Prostate gland (tissue), 2 donors: Measurements from ENCODE around the gene WDFY3. TPM values are rescaled to one million over a fixed set of nuclear protein-coding genes. Genes with fewer than 3 reads are reported as not detected.

Source experiments
- DNase-seq: peaks from one replicate; pipeline ENCODE4 v3.0.0-alpha.2; 2019; ENCODE audit warnings: low spot score
- H3K27ac ChIP-seq, 2 donors: fragments of 200-600 bp; sonication (generic); 2 replicates each; pipeline ENCODE4 v1.5.1; 2017 to 2019
- H3K27me3 ChIP-seq: fragments of 200-600 bp; sonication (generic); replicated peaks from 2 replicates; pipeline ENCODE4 v1.5.1; 2019; ENCODE audit not compliant: insufficient read depth
- H3K36me3 ChIP-seq, 2 donors: fragments of 200-600 bp; sonication (generic); 1 replicate in 1 of 2; 2 replicates in 1 of 2; pipeline versions ENCODE4 v1.5.1 to v1.8.1; 2017 to 2019
- H3K4me1 ChIP-seq: fragments of 200-600 bp; sonication (generic); replicated peaks from 2 replicates; pipeline ENCODE4 v1.5.1; 2019
- H3K4me3 ChIP-seq, 2 donors: fragments of 200-600 bp; sonication (generic); 2 replicates each; pipeline ENCODE4 v1.5.1; 2017 to 2019
- H3K9me3 ChIP-seq: fragments of 200-600 bp; sonication (generic); 2 replicates; pipeline ENCODE4 v1.5.1; 2017
- POLR2A ChIP-seq: fragments of 450-650 bp; IDR thresholded peaks from one replicate; pipeline ENCODE4 v1.6.1; 2016; ENCODE audit warnings: antibody characterized with exemption, mild to moderate bottlenecking
- POLR2AphosphoS5 ChIP-seq: sonication (generic); formaldehyde crosslinking; IDR thresholded peaks from one replicate; pipeline ENCODE4 v1.6.1; 2017; ENCODE audit warnings: antibody characterized with exemption
- WGBS: methylation state at CpG from one replicate; pipeline ENCODE4 v1.1.5; 2018; 5-methylcytosine and 5-hydroxymethylcytosine counted together
- intact Hi-C: fragments of 100-400 bp; cut with DNase I; formaldehyde crosslinking; loops from one replicate; pipeline ENCODE4 v1.14.2; 2022
- total RNA-seq, 2 donors: library from RNA; depleted of rRNA; stranded (reverse); fragments of >200 nt; gene quantifications; one replicate each; pipeline ENCODE4 v1.1.0, GENCODE V29; 2016
- TF ChIP-seq, protein P1 (sequence below), 4 experiments: fragments of 200-600 bp in 2 of 4; fragments of 450-650 bp in 2 of 4; sonication (generic) in 2 of 4; IDR thresholded peaks; 1 replicate in 3 of 4; 2 replicates in 1 of 4; pipeline ENCODE4 v1.5.1; 2016 to 2019; ENCODE audit warnings: antibody characterized with exemption in 4 of 4, mild to moderate bottlenecking in 2 of 4, moderate library complexity in 2 of 4

WDFY3 gene
- total RNA-seq, 2 donors from 2014 or later, result 48.1 to 110 TPM

DNA sequence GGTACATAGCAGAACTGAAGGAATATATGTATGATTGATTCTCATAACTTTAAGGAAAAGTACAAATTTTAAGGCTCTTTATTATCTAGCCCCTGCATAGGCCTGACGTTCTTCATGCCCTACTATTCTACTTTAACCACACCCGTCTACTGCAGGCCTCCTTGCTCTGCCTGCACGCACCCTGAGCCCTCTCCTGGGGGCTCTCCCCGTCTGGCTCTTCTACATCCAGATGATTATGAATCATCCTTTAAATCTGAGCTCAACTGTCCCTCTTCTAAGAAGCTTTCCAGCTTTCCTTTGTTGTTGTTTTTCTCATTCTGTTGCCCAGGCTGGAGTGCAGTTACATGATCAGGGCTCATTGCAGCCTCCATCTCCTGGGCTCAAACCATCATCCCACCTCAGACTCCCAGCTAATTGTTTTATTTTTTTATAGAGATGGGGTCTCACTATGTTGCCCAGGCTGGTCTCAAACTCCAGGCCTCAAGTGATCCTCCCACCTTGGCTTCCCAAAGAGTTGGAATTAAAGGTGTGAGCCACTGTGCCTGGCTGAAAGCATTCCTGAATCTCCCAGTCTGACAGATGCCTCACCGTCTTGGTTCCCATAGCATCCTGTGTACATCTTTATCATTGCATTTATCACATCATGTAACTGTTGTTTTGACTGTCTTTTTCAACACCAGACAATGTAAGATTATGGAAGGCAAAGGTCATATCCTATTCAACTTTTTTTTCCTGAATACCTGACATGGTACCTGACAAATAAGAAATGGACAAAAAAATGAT lies 89.2 kb downstream of the WDFY3 start:
- Histone ChIP-seq H3K4me1 (no peaks in the 10 kb centered on the region), H3K27ac (no peak overlapping the region), H3K4me3 (no peak overlapping the region), H3K9me3 (no peaks in the 10 kb centered on the region), H3K27me3 (no peaks in the 10 kb centered on the region), H3K36me3 (no peaks in the 10 kb centered on the region)
- intact Hi-C loops, result no loop called here
- TF ChIP-seq POLR2AphosphoS5 (no peak), POLR2A (no peak)
- TF ChIP-seq, protein P1, sequence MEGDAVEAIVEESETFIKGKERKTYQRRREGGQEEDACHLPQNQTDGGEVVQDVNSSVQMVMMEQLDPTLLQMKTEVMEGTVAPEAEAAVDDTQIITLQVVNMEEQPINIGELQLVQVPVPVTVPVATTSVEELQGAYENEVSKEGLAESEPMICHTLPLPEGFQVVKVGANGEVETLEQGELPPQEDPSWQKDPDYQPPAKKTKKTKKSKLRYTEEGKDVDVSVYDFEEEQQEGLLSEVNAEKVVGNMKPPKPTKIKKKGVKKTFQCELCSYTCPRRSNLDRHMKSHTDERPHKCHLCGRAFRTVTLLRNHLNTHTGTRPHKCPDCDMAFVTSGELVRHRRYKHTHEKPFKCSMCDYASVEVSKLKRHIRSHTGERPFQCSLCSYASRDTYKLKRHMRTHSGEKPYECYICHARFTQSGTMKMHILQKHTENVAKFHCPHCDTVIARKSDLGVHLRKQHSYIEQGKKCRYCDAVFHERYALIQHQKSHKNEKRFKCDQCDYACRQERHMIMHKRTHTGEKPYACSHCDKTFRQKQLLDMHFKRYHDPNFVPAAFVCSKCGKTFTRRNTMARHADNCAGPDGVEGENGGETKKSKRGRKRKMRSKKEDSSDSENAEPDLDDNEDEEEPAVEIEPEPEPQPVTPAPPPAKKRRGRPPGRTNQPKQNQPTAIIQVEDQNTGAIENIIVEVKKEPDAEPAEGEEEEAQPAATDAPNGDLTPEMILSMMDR (IDR thresholded peaks at IDR 0.05), result no peak
- no peak for DNase-seq
- 89% methylated on average over 5 of the region's 5 CpGs for WGBS

DNA sequence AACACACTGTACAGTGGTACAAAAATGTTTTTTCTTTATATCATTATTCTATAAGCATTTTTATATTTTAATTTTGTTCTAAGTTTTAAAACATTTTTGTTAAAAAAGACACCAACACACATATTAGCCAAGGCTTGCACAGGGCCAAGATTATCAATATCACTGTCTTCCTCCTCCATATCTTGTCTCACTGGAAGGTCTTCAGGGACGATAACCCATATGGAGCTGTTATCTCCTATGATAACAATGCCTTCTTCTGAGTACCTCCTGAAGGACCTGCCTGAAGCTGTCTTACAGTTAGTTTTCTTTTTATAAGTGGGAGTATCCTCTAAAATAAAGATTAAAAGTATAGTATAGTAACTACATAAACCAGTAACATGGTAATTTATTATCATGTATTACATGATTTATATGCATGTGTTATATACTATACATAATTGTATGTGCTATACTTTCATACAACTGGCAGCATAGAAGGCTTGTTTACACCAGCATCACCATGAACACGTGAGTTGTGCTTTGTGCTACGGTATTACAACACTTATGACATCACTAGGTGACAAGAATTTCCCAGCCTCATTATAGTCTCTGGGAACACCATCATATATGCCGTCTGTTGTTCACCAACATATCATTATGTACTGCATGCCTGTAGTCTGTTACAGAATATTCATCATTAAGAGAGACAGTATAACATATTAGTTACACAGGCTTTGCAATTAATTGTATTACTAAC lies 90.7 kb downstream of the WDFY3 start:
- no peak overlapping the region for H3K27ac ChIP-seq
- H3K27me3 ChIP-seq, result no peaks in the 10 kb centered on the region
- WGBS, result 96% methylated on average over 4 of the region's 4 CpGs
- no peak overlapping the region for H3K4me3 ChIP-seq
- TF ChIP-seq POLR2A, result no peak
- TF ChIP-seq, protein P1 (IDR thresholded peaks at IDR 0.05), result no peak
- TF ChIP-seq POLR2AphosphoS5, result no peak
- no peaks in the 10 kb centered on the region for H3K36me3 ChIP-seq
- H3K4me1 ChIP-seq, result no peaks in the 10 kb centered on the region
- intact Hi-C loops, result no loop called here
- H3K9me3 ChIP-seq, result no peaks in the 10 kb centered on the region
- no peak for DNase-seq

DNA sequence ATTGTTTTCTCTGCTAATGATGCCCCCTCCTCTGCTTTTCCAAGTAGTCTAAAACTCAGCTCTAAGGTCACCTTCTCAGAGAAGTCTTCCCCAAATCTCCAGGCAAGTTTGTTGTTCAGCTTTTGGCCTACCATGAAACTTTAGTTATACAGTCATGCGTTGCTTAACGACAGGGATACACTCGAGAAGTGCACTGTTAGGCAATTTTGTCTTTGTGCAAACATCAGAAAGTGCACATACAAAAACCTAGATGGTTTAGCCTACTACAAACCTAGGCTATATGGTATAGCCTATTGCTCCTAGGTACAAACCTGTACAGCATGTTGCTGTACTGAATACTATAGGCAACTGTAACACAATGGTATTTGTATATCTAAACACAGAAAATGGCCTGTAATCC lies 91.9 kb downstream of the WDFY3 start:
- no peaks in the 10 kb centered on the region for H3K27me3 ChIP-seq
- intact Hi-C loops, result no loop called here
- DNase-seq, result no peak
- H3K9me3 ChIP-seq, result no peaks in the 10 kb centered on the region
- TF ChIP-seq POLR2A (no peak), POLR2AphosphoS5 (no peak)
- TF ChIP-seq, protein P1 (IDR thresholded peaks at IDR 0.05), result no peak
- H3K27ac ChIP-seq, result no peak overlapping the region
- WGBS, result 77% methylated on average over 3 of the region's 3 CpGs
- H3K4me1 ChIP-seq, result no peaks in the 10 kb centered on the region
- no peak overlapping the region for H3K4me3 ChIP-seq
- no peaks in the 10 kb centered on the region for H3K36me3 ChIP-seq

DNA sequence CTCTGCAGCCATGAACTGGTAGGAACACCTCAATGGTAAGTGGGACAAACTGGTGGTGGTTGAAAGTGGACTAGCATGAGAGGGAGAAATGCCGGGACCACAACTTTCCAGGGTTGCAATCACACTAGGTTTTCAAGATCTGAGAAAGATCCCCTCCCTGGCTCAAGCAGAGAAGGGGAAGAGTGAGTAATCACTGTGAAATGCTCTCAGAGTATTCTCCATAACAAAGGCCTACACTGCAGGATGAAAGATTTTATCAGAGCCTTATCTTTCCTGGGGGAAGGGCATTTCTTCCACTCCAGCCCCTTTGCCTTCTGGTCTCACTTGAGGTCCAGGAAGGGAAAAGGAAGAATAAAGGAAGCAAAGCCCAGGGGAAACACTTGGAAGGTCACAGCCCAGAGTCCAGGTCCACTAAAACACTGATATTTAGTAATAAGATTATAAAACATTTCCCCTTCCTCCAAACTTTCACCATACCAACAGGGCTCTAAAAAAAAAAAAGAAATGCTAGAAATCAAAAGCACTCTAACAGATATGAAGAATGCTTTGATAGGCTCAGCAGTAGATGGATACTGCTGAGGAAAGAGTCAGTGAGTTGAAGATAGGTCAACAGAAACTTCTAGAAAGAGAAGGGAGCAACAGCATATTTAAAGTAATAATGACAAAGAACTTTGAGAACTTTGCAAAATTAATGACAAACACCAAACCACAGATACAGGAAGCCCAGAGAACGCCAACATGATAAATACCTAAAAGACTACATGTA lies 95.9 kb downstream of the WDFY3 start:
- intact Hi-C loops, result no loop called here
- DNase-seq, result no peak
- Histone ChIP-seq H3K27ac (no peak overlapping the region), H3K9me3 (no peaks in the 10 kb centered on the region), H3K4me3 (no peak overlapping the region), H3K4me1 (no peaks in the 10 kb centered on the region), H3K36me3 (no peaks in the 10 kb centered on the region), H3K27me3 (no peaks in the 10 kb centered on the region)
- 88% methylated on average over 2 of the region's 2 CpGs for WGBS
- TF ChIP-seq POLR2AphosphoS5 (no peak), POLR2A (no peak)
- TF ChIP-seq, protein P1 (IDR thresholded peaks at IDR 0.05), result no peak
